ENCODE measurements around the gene RUSC2.
"Not testable (repeated sequence)": the region's sequence is repeated elsewhere in the genome, so short reads cannot be mapped to it uniquely, and the experiment has no call there.

Gene RUSC2

GRCh38 chr9:35489313-35490154 lies at the start of gene RUSC2:
RUSC2 (plus strand) TSS chr9:35490111; CDS start chr9:35546522, 56,411 bp downstream.
- Mint-ChIP-seq H3K27ac (peak within 1 kb of the TSS; percentile 23), H3K36me3 (no peaks in the 10 kb centered on the region), H3K27me3 (peaks cover 20% of the 10 kb centered on the region), H3K4me1 (peaks cover 11% of the 10 kb centered on the region), H3K4me3 (peak within 1 kb of the TSS; percentile 89), H3K9me3 (no peaks in the 10 kb centered on the region)
- DNase-seq (ENCODE audit: low spot score in 2 of 2) = peak; percentile 14 to 56
- peak; percentile 69 for ATAC-seq (ENCODE audit: low read depth)

GRCh38 chr9:35446012-35446411 lies 43.9 kb upstream of the RUSC2 start:
- no peaks in the 10 kb centered on the region for H3K36me3 Mint-ChIP-seq
- no peak for ATAC-seq (ENCODE audit: low read depth)
- no peak overlapping the region for H3K27ac Mint-ChIP-seq
- H3K27me3 Mint-ChIP-seq = peaks cover 12% of the 10 kb centered on the region
- no peaks in the 10 kb centered on the region for H3K9me3 Mint-ChIP-seq
- H3K4me3 Mint-ChIP-seq = no peak overlapping the region
- no peak for DNase-seq (ENCODE audit: low spot score in 2 of 2)
- no peaks in the 10 kb centered on the region for H3K4me1 Mint-ChIP-seq

GRCh38 chr9:35448496-35448895 lies 41.4 kb upstream of the RUSC2 start:
- peaks cover 19% of the 10 kb centered on the region for H3K27me3 Mint-ChIP-seq
- no peaks in the 10 kb centered on the region for H3K4me1 Mint-ChIP-seq
- no peaks in the 10 kb centered on the region for H3K36me3 Mint-ChIP-seq
- no peak overlapping the region for H3K4me3 Mint-ChIP-seq
- H3K27ac Mint-ChIP-seq = no peak overlapping the region
- no peak for ATAC-seq (ENCODE audit: low read depth)
- peaks cover 4% of the 10 kb centered on the region for H3K9me3 Mint-ChIP-seq
- no peak for DNase-seq (ENCODE audit: low spot score in 2 of 2)

- Mint-ChIP-seq H3K4me1 (no peaks in the 10 kb centered on the region), H3K27me3 (peaks cover 11% of the 10 kb centered on the region), H3K36me3 (no peaks in the 10 kb centered on the region), H3K9me3 (peaks cover 12% of the 10 kb centered on the region), H3K27ac (no peak overlapping the region), H3K4me3 (no peak overlapping the region)
- ATAC-seq (ENCODE audit: low read depth) (no peak), DNase-seq (ENCODE audit: low spot score in 2 of 2) (no peak)
Measured at GRCh38 chr9:35452481-35452880, 37.4 kb upstream of the RUSC2 start.

GRCh38 chr9:35453786-35454185 lies 36.1 kb upstream of the RUSC2 start:
- H3K4me3 Mint-ChIP-seq = no peak overlapping the region
- no peak overlapping the region for H3K27ac Mint-ChIP-seq
- DNase-seq (ENCODE audit: low spot score in 2 of 2) (no peak), ATAC-seq (ENCODE audit: low read depth) (no peak)
- H3K36me3 Mint-ChIP-seq = no peaks in the 10 kb centered on the region
- peaks cover 11% of the 10 kb centered on the region for H3K27me3 Mint-ChIP-seq
- peaks cover 12% of the 10 kb centered on the region for H3K9me3 Mint-ChIP-seq
- H3K4me1 Mint-ChIP-seq = no peaks in the 10 kb centered on the region

GRCh38 chr9:35464141-35465025 lies 25.5 kb upstream of the RUSC2 start:
- H3K4me3 Mint-ChIP-seq = no peak overlapping the region
- H3K27me3 Mint-ChIP-seq = peaks cover 27% of the 10 kb centered on the region
- peaks cover 10% of the 10 kb centered on the region for H3K36me3 Mint-ChIP-seq
- H3K9me3 Mint-ChIP-seq = peaks cover 12% of the 10 kb centered on the region
- no peak for ATAC-seq (ENCODE audit: low read depth)
- H3K27ac Mint-ChIP-seq = no peak overlapping the region
- no peaks in the 10 kb centered on the region for H3K4me1 Mint-ChIP-seq
- no peak for DNase-seq (ENCODE audit: low spot score in 2 of 2)

GRCh38 chr9:35470340-35470739 lies 19.6 kb upstream of the RUSC2 start:
- ATAC-seq (ENCODE audit: low read depth) (no peak), DNase-seq (ENCODE audit: low spot score in 2 of 2) (no peak)
- Mint-ChIP-seq H3K4me1 (no peaks in the 10 kb centered on the region), H3K36me3 (no peaks in the 10 kb centered on the region), H3K27ac (no peak overlapping the region), H3K9me3 (no peaks in the 10 kb centered on the region), H3K27me3 (peaks cover 17% of the 10 kb centered on the region), H3K4me3 (no peak overlapping the region)

- H3K27me3 Mint-ChIP-seq = peaks cover 18% of the 10 kb centered on the region
- H3K9me3 Mint-ChIP-seq = no peaks in the 10 kb centered on the region
- H3K36me3 Mint-ChIP-seq = no peaks in the 10 kb centered on the region
- no peak overlapping the region for H3K27ac Mint-ChIP-seq
- no peak for DNase-seq (ENCODE audit: low spot score in 2 of 2)
- H3K4me1 Mint-ChIP-seq = no peaks in the 10 kb centered on the region
- ATAC-seq (ENCODE audit: low read depth) = no peak
- H3K4me3 Mint-ChIP-seq = no peak overlapping the region
Measured at GRCh38 chr9:35470894-35471293, 19.0 kb upstream of the RUSC2 start.

GRCh38 chr9:35476596-35476995 lies 13.3 kb upstream of the RUSC2 start:
- H3K36me3 Mint-ChIP-seq = no peaks in the 10 kb centered on the region

GRCh38 chr9:35477211-35477855 lies 12.6 kb upstream of the RUSC2 start:
- H3K27me3 Mint-ChIP-seq, H3K4me1 Mint-ChIP-seq, H3K27ac Mint-ChIP-seq, H3K36me3 Mint-ChIP-seq, H3K9me3 Mint-ChIP-seq, H3K4me3 Mint-ChIP-seq: not testable (repeated sequence)
- peak in 1 of 2 donors; percentile 33 for DNase-seq (ENCODE audit: low spot score in 2 of 2)
- peak; percentile 85 for ATAC-seq (ENCODE audit: low read depth)

More at GRCh38 chr9:35476596-35476995, 13.3 kb upstream of the RUSC2 start:
- Mint-ChIP-seq H3K4me3 (no peak overlapping the region), H3K9me3 (no peaks in the 10 kb centered on the region), H3K27ac (no peak overlapping the region), H3K27me3 (peaks cover 6% of the 10 kb centered on the region), H3K4me1 (no peaks in the 10 kb centered on the region)
- no peak for DNase-seq (ENCODE audit: low spot score in 2 of 2)
- ATAC-seq (ENCODE audit: low read depth) = no peak

- H3K4me3 Mint-ChIP-seq = no peak overlapping the region
Measured at GRCh38 chr9:35478871-35479270, 11.0 kb upstream of the RUSC2 start.

GRCh38 chr9:35481347-35481975 lies 8.4 kb upstream of the RUSC2 start:
- H3K4me3 Mint-ChIP-seq = no peak overlapping the region
- ATAC-seq (ENCODE audit: low read depth) = peak; percentile 66
- DNase-seq (ENCODE audit: low spot score in 2 of 2) = no peak
- H3K27me3 Mint-ChIP-seq = peaks cover 3% of the 10 kb centered on the region
- no peaks in the 10 kb centered on the region for H3K4me1 Mint-ChIP-seq
- H3K9me3 Mint-ChIP-seq = no peaks in the 10 kb centered on the region
- H3K27ac Mint-ChIP-seq = no peak overlapping the region
- no peaks in the 10 kb centered on the region for H3K36me3 Mint-ChIP-seq

More at GRCh38 chr9:35478871-35479270, 11.0 kb upstream of the RUSC2 start:
- Mint-ChIP-seq H3K27me3 (peaks cover 6% of the 10 kb centered on the region), H3K4me1 (no peaks in the 10 kb centered on the region), H3K9me3 (no peaks in the 10 kb centered on the region), H3K27ac (no peak overlapping the region), H3K36me3 (no peaks in the 10 kb centered on the region)
- DNase-seq (ENCODE audit: low spot score in 2 of 2) = no peak
- ATAC-seq (ENCODE audit: low read depth) = no peak

GRCh38 chr9:35482071-35482470 lies 7.8 kb upstream of the RUSC2 start:
- no peak overlapping the region for H3K27ac Mint-ChIP-seq
- H3K9me3 Mint-ChIP-seq = no peaks in the 10 kb centered on the region
- no peak overlapping the region for H3K4me3 Mint-ChIP-seq
- DNase-seq (ENCODE audit: low spot score in 2 of 2) = no peak
- no peaks in the 10 kb centered on the region for H3K4me1 Mint-ChIP-seq
- H3K27me3 Mint-ChIP-seq = peaks cover 3% of the 10 kb centered on the region
- no peak for ATAC-seq (ENCODE audit: low read depth)
- no peaks in the 10 kb centered on the region for H3K36me3 Mint-ChIP-seq

Data from memory B cell (primary cell).